DND-41 (cell line): ENCODE measurements around the gene FFAR2.

Experiments
- ATAC-seq: fragments of 200-7000 bp; cut with Tn5 transposase; 3 replicates; pipeline ENCODE4 v1.9.1; 2021; ENCODE audit warnings: low read depth; ENCODE audit not compliant: insufficient read depth
- DNase-seq: peaks from one replicate; pipeline ENCODE4 v3.0.0-alpha.2; 2020
- H2AFZ ChIP-seq: 2 replicates; pipeline ENCODE4 v1.6.0; 2012; ENCODE audit warnings: low read depth, low read length
- H3K27ac ChIP-seq: 2 replicates; pipeline ENCODE4 v1.5.1; 2012; ENCODE audit warnings: low read length, inconsistent platforms
- H3K27me3 ChIP-seq: fragments of 200-600 bp; sonication (generic); 2 replicates; pipeline ENCODE4 v1.6.0; 2012; ENCODE audit warnings: low read length, mild to moderate bottlenecking, inconsistent platforms; ENCODE audit not compliant: insufficient read depth, poor library complexity
- H3K36me3 ChIP-seq: 2 replicates; pipeline ENCODE4 v1.5.1; 2012; ENCODE audit warnings: low read length, inconsistent platforms; ENCODE audit not compliant: insufficient read depth
- H3K4me1 ChIP-seq: 2 replicates; pipeline ENCODE4 v1.5.1; 2012; ENCODE audit warnings: mild to moderate bottlenecking, low read length; ENCODE audit not compliant: insufficient read depth
- H3K4me2 ChIP-seq: 2 replicates; pipeline ENCODE4 v1.6.0; 2012; ENCODE audit warnings: mild to moderate bottlenecking, moderate library complexity, low read length, inconsistent platforms; ENCODE audit not compliant: insufficient read depth
- H3K4me3 ChIP-seq, 2 experiments: fragments of 200-600 bp in 1 of 2; shearing (Covaris generic) in 1 of 2; 2 replicates each; pipeline ENCODE4 v1.5.1; 2012 to 2016; ENCODE audit warnings: inconsistent platforms in 2 of 2, low read length in 2 of 2, mild to moderate bottlenecking in 2 of 2, low read depth in 1 of 2, moderate library complexity in 1 of 2
- H3K79me2 ChIP-seq: 2 replicates; pipeline ENCODE4 v1.6.0; 2012; ENCODE audit warnings: low read length, inconsistent platforms; ENCODE audit not compliant: insufficient read depth
- H3K9ac ChIP-seq: 2 replicates; pipeline ENCODE4 v1.6.0; 2012; ENCODE audit warnings: low read depth, mild to moderate bottlenecking, inconsistent platforms, low read length, moderate library complexity
- H3K9me3 ChIP-seq: 2 replicates; pipeline ENCODE4 v1.5.1; 2012; ENCODE audit warnings: low read length, moderate library complexity, mild to moderate bottlenecking, inconsistent platforms; ENCODE audit not compliant: insufficient read depth, severe bottlenecking
- H4K20me1 ChIP-seq: 2 replicates; pipeline ENCODE4 v1.6.0; 2012; ENCODE audit warnings: low read length; ENCODE audit not compliant: insufficient read depth
- EZH2 ChIP-seq: IDR thresholded peaks from 3 replicates; pipeline ENCODE4 v1.6.1; 2012; ENCODE audit warnings: borderline replicate concordance, low read depth, mild to moderate bottlenecking, moderate library complexity, low read length, inconsistent platforms; ENCODE audit not compliant: severe bottlenecking
- TF ChIP-seq, protein P1 (sequence below): IDR thresholded peaks from 2 replicates; pipeline ENCODE4 v1.5.1; 2012; ENCODE audit warnings: borderline replicate concordance, low read length, moderate library complexity, mild to moderate bottlenecking; ENCODE audit not compliant: poor library complexity, severe bottlenecking; ENCODE audit errors: extremely low read depth

Gene FFAR2

DNA sequence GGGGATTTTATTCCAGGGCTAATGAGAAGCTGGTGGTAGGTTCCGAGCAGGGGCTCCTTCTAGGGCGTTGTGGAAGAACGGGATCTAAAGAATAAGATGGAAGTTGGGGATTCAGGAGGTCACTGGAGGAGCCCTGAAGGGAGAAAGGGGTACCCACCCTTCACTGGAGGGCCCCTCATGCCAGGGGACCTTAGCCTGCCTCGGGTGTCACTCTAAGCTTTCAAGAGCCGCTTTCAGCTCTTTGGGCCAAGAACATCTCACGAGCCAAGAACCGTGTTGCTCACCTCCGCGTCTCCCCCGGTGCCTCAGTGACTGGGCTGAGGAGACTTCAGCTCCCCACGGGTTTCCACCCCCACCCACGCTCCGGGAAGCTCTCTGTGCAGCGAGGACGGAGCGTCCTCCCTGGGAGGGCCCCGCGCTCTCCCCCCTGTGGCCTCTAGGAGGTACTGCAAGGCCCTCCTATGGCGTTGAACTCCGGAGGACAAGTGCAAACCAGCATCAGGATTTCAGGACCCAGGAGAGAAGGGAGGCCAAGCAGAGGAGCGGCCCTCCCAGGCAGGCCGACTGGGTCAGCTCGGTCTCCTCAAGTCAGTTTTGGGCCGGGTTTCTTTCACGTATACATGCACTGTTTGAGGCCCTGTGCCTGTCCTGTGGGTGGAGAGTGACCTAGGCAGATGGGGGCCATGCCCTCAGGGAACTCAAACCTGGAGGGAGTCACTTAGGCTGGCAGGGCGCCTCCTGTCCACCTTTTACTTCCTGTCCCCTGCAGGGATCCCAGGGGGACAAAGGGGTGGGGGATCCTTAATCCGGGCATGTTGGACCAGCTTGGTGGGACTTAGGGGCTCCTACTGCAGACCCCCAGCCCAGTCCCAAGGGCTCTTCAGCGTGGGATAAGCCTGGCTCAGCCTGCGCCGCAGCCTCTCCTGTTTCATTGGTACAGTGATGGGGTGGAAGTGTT is 47.3 kb downstream of the FFAR2 start:
- Histone ChIP-seq H4K20me1 (no peaks in the 10 kb centered on the region), H3K27me3 (peaks cover 13% of the 10 kb centered on the region), H3K4me1 (peaks cover 5% of the 10 kb centered on the region), H3K79me2 (no peaks in the 10 kb centered on the region), H3K4me3 (no peak overlapping the region), H3K27ac (no peak overlapping the region), H3K4me2 (no peak overlapping the region), H2AFZ (peak overlapping the region; percentile 29; the same call in 1 of the 2 replicates), H3K36me3 (no peaks in the 10 kb centered on the region), H3K9ac (no peak overlapping the region), H3K9me3 (no peaks in the 10 kb centered on the region)
- DNase-seq = peak; percentile 65
- ATAC-seq = peak; percentile 96
- no peak for TF ChIP-seq EZH2
- TF ChIP-seq, protein P1, sequence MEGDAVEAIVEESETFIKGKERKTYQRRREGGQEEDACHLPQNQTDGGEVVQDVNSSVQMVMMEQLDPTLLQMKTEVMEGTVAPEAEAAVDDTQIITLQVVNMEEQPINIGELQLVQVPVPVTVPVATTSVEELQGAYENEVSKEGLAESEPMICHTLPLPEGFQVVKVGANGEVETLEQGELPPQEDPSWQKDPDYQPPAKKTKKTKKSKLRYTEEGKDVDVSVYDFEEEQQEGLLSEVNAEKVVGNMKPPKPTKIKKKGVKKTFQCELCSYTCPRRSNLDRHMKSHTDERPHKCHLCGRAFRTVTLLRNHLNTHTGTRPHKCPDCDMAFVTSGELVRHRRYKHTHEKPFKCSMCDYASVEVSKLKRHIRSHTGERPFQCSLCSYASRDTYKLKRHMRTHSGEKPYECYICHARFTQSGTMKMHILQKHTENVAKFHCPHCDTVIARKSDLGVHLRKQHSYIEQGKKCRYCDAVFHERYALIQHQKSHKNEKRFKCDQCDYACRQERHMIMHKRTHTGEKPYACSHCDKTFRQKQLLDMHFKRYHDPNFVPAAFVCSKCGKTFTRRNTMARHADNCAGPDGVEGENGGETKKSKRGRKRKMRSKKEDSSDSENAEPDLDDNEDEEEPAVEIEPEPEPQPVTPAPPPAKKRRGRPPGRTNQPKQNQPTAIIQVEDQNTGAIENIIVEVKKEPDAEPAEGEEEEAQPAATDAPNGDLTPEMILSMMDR = peak; percentile 99

DNA sequence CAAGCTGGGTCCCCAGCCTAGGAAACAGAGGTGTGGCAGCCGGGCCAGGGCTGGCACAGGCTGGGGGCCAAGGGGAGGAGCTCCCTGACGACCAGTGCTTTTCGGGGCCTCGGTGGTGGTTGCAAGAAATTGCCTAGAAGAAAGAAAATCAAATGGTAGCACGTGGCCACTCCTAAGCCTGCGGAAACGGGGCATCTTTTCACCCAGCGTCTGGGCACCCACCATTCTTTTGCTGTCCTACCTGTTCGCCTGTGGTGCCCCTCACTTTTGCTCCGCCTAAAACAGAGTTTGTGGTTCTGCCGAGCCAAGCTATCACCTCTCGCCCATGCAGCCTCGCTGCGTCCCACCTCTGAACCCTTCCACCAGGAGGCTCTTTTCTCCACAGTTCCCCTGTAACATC is 49.3 kb downstream of the FFAR2 start:
- TF ChIP-seq, protein P1 = no peak
- no peak for TF ChIP-seq EZH2
- H3K4me1 ChIP-seq = peaks cover 5% of the 10 kb centered on the region
- H3K4me2 ChIP-seq = no peak overlapping the region
- DNase-seq (no peak), ATAC-seq (no peak)
- H3K36me3 ChIP-seq = no peaks in the 10 kb centered on the region
- no peaks in the 10 kb centered on the region for H3K9me3 ChIP-seq
- H3K27me3 ChIP-seq = peaks cover 4% of the 10 kb centered on the region
- H3K4me3 ChIP-seq = no peak overlapping the region
- no peak overlapping the region for H3K27ac ChIP-seq
- no peak overlapping the region for H3K9ac ChIP-seq
- H4K20me1 ChIP-seq = no peaks in the 10 kb centered on the region
- no peaks in the 10 kb centered on the region for H3K79me2 ChIP-seq
- H2AFZ ChIP-seq = no peak overlapping the region

DNA sequence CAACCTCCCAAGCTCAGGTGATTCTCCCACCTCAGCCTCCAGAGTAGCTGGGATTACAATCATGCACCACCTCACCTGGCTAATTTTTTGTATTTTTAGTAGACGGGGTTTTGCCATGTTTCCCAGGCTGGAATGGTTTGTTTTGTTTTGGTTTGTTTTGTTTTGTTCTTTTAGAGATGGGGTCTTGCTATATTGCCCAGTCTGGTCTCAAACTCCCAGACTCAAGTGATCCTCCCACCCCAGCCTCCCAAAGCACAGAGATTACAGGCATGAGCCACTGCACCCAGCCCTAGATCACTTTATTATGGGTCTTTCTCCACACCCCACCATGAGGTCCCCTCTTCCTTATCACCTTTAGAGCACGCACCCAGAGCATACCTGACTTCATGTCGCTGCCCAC is 50.2 kb downstream of the FFAR2 start:
- Histone ChIP-seq H3K4me1 (peaks cover 5% of the 10 kb centered on the region), H3K4me3 (no peak overlapping the region), H3K79me2 (no peaks in the 10 kb centered on the region), H4K20me1 (no peaks in the 10 kb centered on the region), H2AFZ (no peak overlapping the region), H3K9ac (no peak overlapping the region), H3K27ac (no peak overlapping the region), H3K27me3 (no peaks in the 10 kb centered on the region), H3K4me2 (no peak overlapping the region), H3K36me3 (no peaks in the 10 kb centered on the region), H3K9me3 (no peaks in the 10 kb centered on the region)
- no peak for DNase-seq
- ATAC-seq = no peak
- TF ChIP-seq EZH2 = no peak
- TF ChIP-seq, protein P1 = no peak
